Activated gamma-delta T cell treated with Interleukin-2 at 50 U/mL for 16 hours (primary cell): ENCODE data around the gene ITGBL1.

ENCODE experiments used
- DNase-seq: peaks from one replicate; pipeline ENCODE4 v3.0.0-alpha.2; 2020

Gene ITGBL1

GRCh38 chr13:101707659-101708058 is 255.2 kb downstream of the ITGBL1 start:
- no peak for DNase-seq

DNA sequence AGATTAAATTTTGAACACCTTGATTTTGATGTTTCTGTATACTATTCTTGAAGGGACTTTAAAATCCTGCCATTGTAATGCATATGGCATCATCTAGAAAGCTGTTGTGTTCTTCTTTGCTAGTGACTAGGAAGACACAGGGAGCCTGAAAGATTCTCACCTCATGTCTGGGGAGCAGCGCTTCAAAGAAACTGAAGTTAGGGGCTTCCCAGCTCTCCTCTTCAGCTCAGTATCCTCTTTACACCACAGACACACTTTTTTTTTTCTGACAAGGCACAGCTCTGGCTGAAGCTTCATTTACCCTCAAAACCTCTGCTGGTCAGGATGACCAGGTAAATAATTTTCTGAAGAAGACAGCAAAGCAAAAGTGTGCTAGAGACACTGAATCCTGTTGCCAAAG is 255.6 kb downstream of the ITGBL1 start:
- no peak for DNase-seq

GRCh38 chr13:101709952-101710351 is 257.5 kb downstream of the ITGBL1 start:
- DNase-seq, result no peak

- no peak for DNase-seq
Observed at GRCh38 chr13:101711307-101712025, 259.0 kb downstream of the ITGBL1 start.

DNA sequence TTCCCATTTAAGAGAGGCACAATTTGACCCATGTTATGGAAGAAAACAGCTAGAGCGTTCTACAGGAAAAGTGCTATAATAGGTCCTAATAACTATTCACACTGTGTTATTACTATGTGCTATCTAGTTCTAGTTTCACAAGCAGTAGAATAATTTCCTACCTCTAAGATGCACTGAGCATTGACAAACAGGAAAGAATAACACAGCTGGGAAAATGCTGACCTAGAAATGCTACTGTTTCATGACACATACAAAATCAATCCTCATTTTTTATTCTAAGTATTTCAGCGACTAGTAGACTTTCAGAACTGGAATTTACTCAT is 259.5 kb downstream of the ITGBL1 start:
- no peak for DNase-seq

- DNase-seq, result no peak
Observed at GRCh38 chr13:101714195-101714594, 261.7 kb downstream of the ITGBL1 start.

- DNase-seq, result no peak
Observed at GRCh38 chr13:101717353-101717752, 264.9 kb downstream of the ITGBL1 start.

DNA sequence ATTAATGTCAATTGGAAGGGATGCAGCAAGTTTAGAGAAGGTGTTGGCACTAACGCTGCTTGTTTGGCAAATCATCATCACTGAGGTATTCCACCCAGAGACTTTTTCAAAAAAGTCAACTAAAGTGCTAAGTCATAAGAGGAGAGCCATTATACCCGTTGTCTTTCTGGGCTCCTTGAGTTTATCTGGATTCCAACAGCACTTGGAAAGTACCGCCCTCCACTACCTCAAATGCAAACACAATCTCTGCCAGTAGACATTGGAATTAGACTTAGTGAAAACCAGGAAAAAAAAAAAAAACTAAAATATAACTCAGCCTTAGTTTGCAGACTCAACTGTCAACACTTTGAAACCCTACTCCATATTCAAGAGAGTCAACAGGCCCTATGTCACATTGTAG is 266.0 kb downstream of the ITGBL1 start:
- DNase-seq, result no peak

DNA sequence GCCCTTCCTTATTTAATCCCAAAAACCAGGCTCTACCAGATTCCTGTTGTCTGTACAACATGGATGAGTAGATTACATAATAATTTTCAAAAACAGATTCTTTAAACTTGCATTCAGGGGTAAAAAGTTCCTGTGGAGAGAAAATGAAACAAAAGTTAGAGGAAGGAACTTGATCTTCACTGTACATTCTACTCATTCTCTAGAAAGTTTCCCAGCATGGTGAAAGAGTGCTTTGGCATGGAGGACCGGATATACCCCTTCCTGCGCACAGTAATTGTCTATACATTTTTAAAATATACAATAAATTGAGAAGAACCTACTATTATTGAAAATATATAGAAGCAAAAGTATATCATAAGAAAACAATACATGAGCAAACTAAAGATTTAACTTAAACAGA is 274.2 kb downstream of the ITGBL1 start:
- DNase-seq, result no peak

GRCh38 chr13:101727118-101727517 is 274.6 kb downstream of the ITGBL1 start:
- no peak for DNase-seq

DNA sequence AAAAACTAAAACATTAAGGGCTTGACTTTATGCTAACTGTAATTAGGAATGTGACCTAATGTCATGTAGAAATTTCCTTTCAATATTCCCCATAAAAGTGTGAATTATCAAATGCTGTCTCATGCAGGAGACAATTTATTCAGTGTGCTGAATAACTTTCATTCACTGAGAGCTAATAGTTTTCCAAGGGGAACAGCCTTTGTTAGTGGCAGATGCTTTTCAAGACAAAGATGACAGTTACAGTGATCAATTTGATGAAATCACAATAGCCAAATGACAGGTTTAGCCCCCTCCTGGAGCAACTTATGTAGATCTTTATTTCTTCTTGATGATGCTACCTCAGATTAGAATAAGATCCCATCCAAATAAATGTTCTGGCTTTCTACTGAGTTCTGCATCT is 275.5 kb downstream of the ITGBL1 start:
- no peak for DNase-seq

GRCh38 chr13:101728615-101729014 is 276.1 kb downstream of the ITGBL1 start:
- no peak for DNase-seq

DNA sequence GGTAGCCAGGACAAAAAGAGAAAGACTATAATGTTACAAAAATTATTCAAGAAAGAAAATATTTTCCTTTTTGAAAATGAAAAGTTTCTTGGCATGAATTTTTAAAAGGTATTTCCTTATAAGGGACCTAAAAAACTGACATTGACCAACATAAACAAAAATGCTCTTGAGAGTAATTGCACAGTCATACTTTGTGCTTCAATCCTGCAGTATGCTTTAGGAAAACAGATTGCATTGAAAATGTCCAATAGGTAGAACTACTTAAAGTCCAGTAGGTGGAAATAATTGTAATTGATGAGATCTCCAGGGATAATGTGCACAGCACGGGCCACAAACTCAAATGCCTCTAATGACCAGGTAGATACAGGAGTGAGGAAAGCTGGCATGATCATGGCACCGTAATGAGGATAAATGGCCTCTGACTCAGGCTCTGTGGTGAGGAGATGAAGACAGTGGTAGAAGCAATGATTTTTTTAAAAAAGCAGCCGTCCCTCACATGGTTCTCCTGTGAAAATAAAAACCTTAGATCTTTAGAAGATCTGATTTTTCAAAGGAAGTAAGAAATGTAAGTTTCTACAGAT is 278.0 kb downstream of the ITGBL1 start:
- DNase-seq, result no peak

GRCh38 chr13:101736566-101736965 is 284.1 kb downstream of the ITGBL1 start:
- DNase-seq, result no peak

DNA sequence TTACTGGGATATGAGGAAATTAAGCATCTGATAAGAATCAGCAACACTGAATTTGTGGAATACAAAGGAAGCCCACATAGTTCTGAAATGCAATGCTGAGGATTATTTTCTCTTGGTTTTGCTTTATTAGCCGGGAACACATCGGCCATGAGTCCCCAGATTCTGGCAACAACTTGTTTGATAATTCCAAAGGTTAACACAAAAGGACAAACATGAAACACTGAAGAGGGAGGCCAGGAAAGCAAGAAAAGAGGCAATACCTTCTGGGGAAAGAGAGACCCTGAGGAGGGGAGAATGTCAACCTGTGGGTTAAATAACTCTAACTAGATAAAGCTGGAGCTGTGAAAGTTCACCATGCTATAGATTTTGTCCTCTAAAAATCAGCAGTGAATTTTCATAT is 285.9 kb downstream of the ITGBL1 start:
- no peak for DNase-seq

GRCh38 chr13:101739382-101740178 is 287.1 kb downstream of the ITGBL1 start:
- no peak for DNase-seq

- DNase-seq, result no peak
Observed at GRCh38 chr13:101746513-101746912, 294.0 kb downstream of the ITGBL1 start.

DNA sequence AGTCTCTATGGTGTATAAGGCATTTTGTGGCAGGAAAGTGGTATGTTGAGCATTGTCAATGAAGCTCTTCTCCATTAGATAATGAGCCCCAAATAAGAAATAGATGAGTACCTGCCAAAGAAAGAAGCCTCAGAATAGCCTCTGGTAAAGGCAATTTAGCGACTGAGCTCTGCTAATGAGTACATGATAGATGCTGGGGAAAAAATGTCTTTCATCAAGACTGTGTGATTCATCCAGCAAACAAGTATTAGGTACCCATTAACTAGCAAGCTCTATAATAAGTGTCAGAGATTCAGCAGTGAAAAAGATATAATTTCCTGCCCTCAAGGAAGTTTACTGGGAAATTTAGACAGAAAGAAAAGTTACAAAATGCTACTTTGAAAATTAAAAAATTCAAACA is 294.6 kb downstream of the ITGBL1 start:
- no peak for DNase-seq

DNA sequence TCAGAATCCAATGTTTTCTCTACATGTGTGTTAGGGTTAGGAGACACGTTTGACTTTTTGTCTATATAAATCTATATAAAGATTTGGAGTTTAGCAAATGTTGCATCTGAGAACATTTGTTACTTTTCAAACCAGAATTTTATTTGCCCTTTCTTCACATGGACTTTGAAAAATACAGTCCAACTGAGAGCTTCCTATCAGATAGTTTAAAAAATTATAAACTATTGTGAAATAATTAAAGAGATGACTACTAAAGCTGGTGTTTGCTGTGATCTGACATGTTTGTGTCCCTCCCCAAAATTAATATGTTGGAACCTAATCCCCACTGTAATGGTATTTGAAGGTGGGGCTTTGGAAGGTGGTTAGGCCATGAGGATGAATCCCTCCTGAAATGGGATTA is 297.1 kb downstream of the ITGBL1 start:
- no peak for DNase-seq

GRCh38 chr13:101751488-101751887 is 299.0 kb downstream of the ITGBL1 start:
- no peak for DNase-seq

DNA sequence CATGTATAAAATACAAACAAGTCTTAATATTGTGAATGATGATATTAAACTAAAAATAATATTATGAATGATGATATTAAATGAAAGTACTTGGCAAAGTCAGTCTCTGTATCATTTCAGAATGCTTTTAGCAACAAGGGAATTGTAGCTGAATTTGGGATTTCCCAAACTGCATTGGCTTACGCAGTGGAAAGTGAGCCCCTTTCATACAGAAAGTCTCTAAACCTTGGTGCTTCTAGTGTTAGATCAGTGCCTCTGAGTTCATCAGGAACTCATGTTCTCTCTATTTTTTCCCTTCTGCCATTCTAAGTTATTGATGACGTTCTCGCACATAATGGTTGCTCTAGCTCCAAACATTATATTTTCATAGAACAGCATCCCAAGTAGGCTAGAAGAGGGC is 300.0 kb downstream of the ITGBL1 start:
- DNase-seq, result no peak

DNA sequence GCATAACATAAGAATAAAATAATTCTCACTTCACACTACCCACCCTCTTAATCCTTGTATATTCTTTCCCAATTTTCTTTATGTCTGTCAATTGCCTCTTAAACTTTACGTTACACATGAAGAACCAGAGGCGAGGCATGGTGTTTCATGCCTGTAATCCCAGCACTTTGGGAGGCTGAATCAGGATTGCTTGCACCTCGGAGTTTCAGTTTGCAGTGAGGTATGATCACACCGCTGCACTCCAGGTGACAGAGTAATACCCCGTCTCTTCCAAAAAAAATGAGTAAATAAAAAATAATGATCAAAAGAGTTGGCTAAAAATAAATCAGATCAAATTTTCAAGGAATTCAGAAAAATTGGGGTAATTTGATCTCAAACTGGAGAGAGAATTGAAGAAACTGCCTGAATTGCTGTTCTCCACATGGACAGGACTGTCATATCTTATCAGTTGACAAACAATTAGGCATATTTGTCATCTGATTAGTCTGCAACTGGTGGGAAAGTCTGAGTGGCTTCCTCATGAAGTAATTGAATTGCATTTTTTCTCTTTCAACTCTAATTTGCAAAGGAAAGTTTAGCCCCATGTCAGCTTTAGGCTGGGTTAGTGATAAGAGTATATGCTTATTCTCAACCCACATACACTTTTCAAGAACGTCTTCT is 302.9 kb downstream of the ITGBL1 start:
- no peak for DNase-seq

- no peak for DNase-seq
Observed at GRCh38 chr13:101757446-101758039, 305.1 kb downstream of the ITGBL1 start.
